ENCODE data around the gene WWOX. TPM values are rescaled to one million over a fixed set of nuclear protein-coding genes. Genes with fewer than 3 reads are reported as not detected.

Gene WWOX
- total RNA-seq, 4 donors from 2014 or later = 21.4 to 55.6 (median 33.2) TPM

DNA sequence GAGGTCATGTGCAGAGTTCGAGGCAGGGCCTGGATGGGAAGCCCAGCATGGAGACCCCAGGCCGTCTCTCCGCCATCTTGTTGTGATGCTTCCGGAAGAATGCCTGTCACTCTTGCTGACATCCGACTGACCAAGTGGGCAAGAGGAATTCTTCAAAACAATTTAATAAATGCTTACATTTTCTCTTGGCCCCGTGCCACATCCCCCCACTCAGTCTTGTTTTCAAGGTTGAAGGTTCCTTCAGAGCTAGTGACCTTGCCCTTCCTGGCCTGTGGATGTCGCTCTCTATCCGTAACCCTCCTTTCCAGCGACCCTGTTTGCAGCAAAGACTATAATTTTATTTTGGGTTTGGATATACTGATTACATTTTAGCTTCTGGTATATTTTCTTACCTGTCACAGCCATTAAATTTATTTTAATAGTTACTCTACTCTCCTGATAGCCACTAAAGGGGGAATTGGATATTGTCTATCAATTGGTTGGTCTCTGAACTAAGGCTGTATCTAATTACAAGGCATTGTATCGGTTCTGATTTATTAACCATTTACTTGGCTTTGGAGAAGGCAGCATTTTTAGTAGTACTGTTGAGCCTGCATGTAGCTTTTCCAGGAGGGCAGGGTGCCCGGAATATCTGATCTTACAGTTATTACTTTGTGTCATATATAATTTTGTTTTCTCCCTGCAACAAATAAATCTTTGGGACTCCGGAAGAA, 264.5 kb downstream of the WWOX start:
- TF ChIP-seq, protein P1, sequence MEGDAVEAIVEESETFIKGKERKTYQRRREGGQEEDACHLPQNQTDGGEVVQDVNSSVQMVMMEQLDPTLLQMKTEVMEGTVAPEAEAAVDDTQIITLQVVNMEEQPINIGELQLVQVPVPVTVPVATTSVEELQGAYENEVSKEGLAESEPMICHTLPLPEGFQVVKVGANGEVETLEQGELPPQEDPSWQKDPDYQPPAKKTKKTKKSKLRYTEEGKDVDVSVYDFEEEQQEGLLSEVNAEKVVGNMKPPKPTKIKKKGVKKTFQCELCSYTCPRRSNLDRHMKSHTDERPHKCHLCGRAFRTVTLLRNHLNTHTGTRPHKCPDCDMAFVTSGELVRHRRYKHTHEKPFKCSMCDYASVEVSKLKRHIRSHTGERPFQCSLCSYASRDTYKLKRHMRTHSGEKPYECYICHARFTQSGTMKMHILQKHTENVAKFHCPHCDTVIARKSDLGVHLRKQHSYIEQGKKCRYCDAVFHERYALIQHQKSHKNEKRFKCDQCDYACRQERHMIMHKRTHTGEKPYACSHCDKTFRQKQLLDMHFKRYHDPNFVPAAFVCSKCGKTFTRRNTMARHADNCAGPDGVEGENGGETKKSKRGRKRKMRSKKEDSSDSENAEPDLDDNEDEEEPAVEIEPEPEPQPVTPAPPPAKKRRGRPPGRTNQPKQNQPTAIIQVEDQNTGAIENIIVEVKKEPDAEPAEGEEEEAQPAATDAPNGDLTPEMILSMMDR (IDR thresholded peaks at IDR 0.05) = no peak
- ATAC-seq (ENCODE audit: low FRiP score) (no peak), DNase-seq (ENCODE audit: low spot score) (no peak)

DNA sequence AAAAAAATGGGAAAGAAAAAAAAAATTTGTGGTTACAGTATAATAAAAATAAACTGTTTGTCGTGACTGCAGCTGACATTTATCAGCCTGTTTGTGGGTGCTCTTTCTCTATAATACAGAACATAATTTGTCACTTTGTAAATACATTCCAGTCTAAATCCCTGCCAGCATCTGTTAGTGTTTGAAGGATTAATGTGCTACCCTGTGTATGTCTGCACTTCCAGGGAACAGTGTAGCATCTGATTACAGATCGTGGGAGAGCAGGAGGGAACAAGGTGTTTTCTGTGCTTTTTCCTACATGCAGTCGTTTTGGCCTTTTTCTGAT, 265.1 kb downstream of the WWOX start:
- ATAC-seq (ENCODE audit: low FRiP score) (no peak), DNase-seq (ENCODE audit: low spot score) (no peak)
- TF ChIP-seq, protein P1 (IDR thresholded peaks at IDR 0.05) = no peak

DNA sequence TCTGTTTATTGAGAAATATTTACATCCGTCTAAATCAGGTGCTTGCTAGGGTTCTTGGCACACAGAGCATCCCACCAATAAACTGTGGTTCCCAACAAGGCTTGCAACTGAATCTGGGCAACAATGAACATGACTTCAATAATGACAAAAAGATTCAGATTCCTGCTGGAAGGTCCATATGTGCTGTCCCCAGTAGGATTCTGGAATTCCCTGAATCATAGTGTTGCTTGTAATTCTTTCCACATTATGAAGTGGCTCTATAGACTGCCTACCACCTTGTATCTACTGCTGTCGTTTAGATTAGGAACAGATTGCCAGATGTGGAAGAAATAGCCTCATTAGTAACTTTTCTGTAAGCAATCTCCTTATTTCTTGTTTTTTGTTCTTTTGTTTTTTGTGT, 265.9 kb downstream of the WWOX start:
- ATAC-seq (ENCODE audit: low FRiP score) = no peak
- TF ChIP-seq, protein P1 (IDR thresholded peaks at IDR 0.05) = no peak
- no peak for DNase-seq (ENCODE audit: low spot score)

DNA sequence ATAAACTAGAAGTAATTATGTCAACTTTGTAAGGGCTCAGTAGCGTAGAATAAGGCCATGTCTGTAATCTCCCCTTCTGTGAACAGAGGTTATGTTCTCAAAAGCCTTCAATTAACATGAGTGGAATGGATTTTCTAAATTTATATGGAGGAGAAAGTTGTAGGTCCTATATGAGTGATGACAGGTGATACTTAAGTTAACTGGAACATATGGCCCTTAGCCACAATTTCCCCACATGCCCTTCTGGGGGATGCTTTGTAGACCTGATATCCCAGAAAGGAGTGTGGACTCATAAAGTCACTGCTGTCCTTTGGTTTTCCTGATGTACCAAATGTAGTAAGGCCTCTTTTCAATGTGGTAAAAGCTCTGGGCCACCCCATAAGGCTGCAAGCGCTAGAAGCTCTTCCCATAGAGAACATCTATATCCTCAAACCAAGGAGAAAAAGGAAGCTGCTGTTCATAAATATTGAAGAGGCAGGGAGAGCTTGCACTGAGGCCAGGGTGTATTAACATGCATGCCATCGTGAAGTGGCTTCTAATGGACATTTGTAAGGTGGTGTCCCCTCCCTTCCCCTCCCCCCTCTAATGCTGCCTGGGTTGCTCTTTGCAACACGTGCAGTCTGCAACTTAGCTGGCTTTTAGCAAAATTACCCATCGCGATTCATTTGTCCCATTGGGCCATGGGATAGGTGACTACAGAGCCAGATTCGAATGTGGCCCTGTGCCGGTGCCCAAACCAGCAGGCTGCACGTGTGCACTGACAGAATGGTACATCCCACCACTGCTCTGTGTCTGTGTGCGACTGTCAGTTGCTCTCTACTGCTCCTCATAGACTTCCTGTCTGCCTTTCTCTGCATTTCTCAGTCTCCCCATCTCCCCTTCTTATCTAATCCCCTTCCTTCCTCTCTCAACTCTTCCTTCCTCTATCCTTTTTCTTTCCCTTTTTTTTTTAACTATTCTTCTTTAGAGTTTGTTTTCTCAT, 269.0 kb downstream of the WWOX start:
- ATAC-seq (ENCODE audit: low FRiP score) (no peak), DNase-seq (ENCODE audit: low spot score) (no peak)
- TF ChIP-seq, protein P1 (IDR thresholded peaks at IDR 0.05) = no peak

DNA sequence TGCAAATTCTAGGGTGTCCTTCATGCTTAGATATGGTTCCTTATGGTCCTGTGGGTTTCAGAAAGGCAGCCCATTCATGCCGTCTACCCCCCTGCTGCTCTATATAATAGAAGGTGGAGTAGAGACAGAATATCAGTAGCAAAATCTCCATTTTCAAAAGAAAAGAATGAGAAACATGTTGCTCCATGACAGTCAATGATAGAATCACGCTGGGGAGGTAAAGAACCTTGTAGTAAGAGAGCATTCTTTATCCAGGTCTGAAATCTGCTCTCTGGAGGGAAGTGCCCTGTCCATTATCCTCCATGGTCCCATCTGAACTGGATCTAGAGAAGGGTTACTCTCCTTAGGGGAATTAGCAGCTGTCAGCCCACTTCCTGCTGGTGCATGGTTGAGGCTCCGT, 272.8 kb downstream of the WWOX start:
- TF ChIP-seq, protein P1 (IDR thresholded peaks at IDR 0.05) = no peak
- DNase-seq (ENCODE audit: low spot score) = no peak
- no peak for ATAC-seq (ENCODE audit: low FRiP score)

DNA sequence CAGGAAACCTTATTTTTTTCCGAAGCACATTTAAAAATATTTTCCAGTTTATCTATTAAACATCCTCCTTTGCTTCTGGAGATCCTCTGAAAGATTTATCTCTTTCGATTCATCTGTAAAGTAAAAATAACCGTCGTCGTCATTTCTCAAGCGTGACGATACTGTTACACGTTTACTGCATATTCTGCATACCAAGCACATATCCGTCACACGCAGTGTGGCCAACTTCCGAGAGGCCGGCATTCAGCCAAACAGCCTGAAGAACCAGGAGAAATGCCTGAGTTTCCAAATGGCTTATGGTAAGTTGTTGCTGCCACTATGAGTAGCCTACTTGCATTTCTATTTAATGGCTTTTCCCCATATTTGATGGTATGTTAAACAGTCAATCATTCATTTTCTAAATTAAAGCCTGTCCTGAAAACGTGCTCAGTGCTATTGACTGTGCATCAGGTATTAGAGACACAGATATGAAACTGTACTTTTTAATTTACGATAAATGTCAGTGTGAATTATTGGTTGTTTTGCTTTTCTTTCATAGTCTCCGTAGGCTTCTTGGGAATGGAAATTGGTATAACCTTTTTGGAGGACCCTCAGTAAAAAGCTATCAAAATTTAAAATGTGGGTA, 275.7 kb downstream of the WWOX start:
- TF ChIP-seq, protein P1 (IDR thresholded peaks at IDR 0.05) = no peak
- DNase-seq (ENCODE audit: low spot score) (no peak), ATAC-seq (ENCODE audit: low FRiP score) (no peak)
